ENCODE measurements around the gene ACOX1.

GRCh38 chr17:75995385-75995925, 16.5 kb upstream of the ACOX1 start:
- no peak for TF ChIP-seq CTCF (conservative IDR thresholded peaks at IDR 0.05; ENCODE audit: low read length)
- TF ChIP-seq EZH2phosphoT487 (IDR thresholded peaks at IDR 0.05; ENCODE audit: borderline replicate concordance) = no peak
